ENCODE measurements around the gene TUBB8B.
"Not testable (repeated sequence)": the region's sequence is repeated elsewhere in the genome, so short reads cannot be mapped to it uniquely, and the experiment has no call there.

Gene TUBB8B

GRCh38 chr18:12773-13172 is 36.6 kb downstream of the TUBB8B start:
- not testable (repeated sequence) for DNase-seq (ENCODE audit: low read depth)

- DNase-seq (ENCODE audit: low read depth): not testable (repeated sequence)
These were observed 37.8 kb downstream of the TUBB8B start for GRCh38 chr18:11383-12274.

GRCh38 chr18:10624-11184 is 38.7 kb downstream of the TUBB8B start:
- not testable (repeated sequence) for DNase-seq (ENCODE audit: low read depth)

GRCh38 chr18:9937-10336 is 39.5 kb downstream of the TUBB8B start:
- DNase-seq (ENCODE audit: low read depth): not testable (repeated sequence)
